ENCODE measurements around the gene INPPL1. TPM values are rescaled to one million over a fixed set of nuclear protein-coding genes. Genes with fewer than 3 reads are reported as not detected.

Gene INPPL1
- total RNA-seq, 2 experiments from 2014 or later: 103 to 195 TPM

- no peaks in the 10 kb centered on the region for H3K9me3 ChIP-seq (ENCODE audit: low read length)
- no peaks in the 10 kb centered on the region for H4K20me1 ChIP-seq (ENCODE audit: insufficient read depth, low read length)
- H2AFZ ChIP-seq (ENCODE audit: low read length): no peak overlapping the region
- H3K36me3 ChIP-seq (ENCODE audit: insufficient read depth, low read length): peaks cover 96% of the 10 kb centered on the region
- DNase-seq (ENCODE audit: low spot score): no peak
- H3K79me2 ChIP-seq (ENCODE audit: insufficient read depth, low read depth, low read length): no peaks in the 10 kb centered on the region
- no peak overlapping the region for H3K4me2 ChIP-seq (ENCODE audit: low read length)
- H3K4me1 ChIP-seq (ENCODE audit: insufficient read depth, low read length, poor library complexity, severe bottlenecking): peaks cover 2% of the 10 kb centered on the region
- TF ChIP-seq CTCF (conservative IDR thresholded peaks at IDR 0.05; ENCODE audit: low read length): no peak
- no peak for TF ChIP-seq EZH2phosphoT487 (IDR thresholded peaks at IDR 0.05; ENCODE audit: borderline replicate concordance, low read depth, low read length)
- no peaks in the 10 kb centered on the region for H3K9me2 ChIP-seq (ENCODE audit: insufficient read depth, low read length)
- CTCF ChIA-PET (ENCODE audit: unreplicated experiment): no interaction called here
- BruUV-seq (replicated peaks): no TSS peak
- POLR2A ChIA-PET: interaction anchor here (0.6 kb wide), 1 partner anchor 194 kb away, joined by 3 read pairs; no protein-coding TSS in a partner anchor
- H3K27ac ChIP-seq (ENCODE audit: low read depth, low read length, poor library complexity, severe bottlenecking): no peak overlapping the region
- intact Hi-C loops (cut with micrococcal nuclease; ENCODE audit: unreplicated experiment): no loop called here
- H3K4me3 ChIP-seq (ENCODE audit: low read depth, low read length, poor library complexity, severe bottlenecking): no peak overlapping the region
Observed at GRCh38 chr11:72232260-72233055, 7.9 kb downstream of the INPPL1 start.

GRCh38 chr11:72233056-72233772, 8.6 kb downstream of the INPPL1 start:
- CTCF ChIA-PET (ENCODE audit: unreplicated experiment): no interaction called here
- Histone ChIP-seq H3K4me3 (ENCODE audit: low read depth, low read length, poor library complexity, severe bottlenecking) (no peak overlapping the region), H3K36me3 (ENCODE audit: insufficient read depth, low read length) (peaks cover 96% of the 10 kb centered on the region)

More at GRCh38 chr11:72233056-72233772, 8.6 kb downstream of the INPPL1 start:
- Histone ChIP-seq H3K4me1 (ENCODE audit: insufficient read depth, low read length, poor library complexity, severe bottlenecking) (no peaks in the 10 kb centered on the region), H3K9me3 (ENCODE audit: low read length) (no peaks in the 10 kb centered on the region), H3K9me2 (ENCODE audit: insufficient read depth, low read length) (no peaks in the 10 kb centered on the region), H4K20me1 (ENCODE audit: insufficient read depth, low read length) (no peaks in the 10 kb centered on the region), H3K4me2 (ENCODE audit: low read length) (no peak overlapping the region), H3K79me2 (ENCODE audit: insufficient read depth, low read depth, low read length) (no peaks in the 10 kb centered on the region), H3K27ac (ENCODE audit: low read depth, low read length, poor library complexity, severe bottlenecking) (no peak overlapping the region), H2AFZ (ENCODE audit: low read length) (no peak overlapping the region)
- no peak for DNase-seq (ENCODE audit: low spot score)
- POLR2A ChIA-PET: no interaction called here
- BruUV-seq (replicated peaks): no TSS peak
- intact Hi-C loops (cut with micrococcal nuclease; ENCODE audit: unreplicated experiment): no loop called here
- TF ChIP-seq CTCF (conservative IDR thresholded peaks at IDR 0.05; ENCODE audit: low read length) (no peak), EZH2phosphoT487 (IDR thresholded peaks at IDR 0.05; ENCODE audit: borderline replicate concordance, low read depth, low read length) (no peak)
